Stimulated activated CD8-positive, alpha-beta memory T cell treated with anti-CD3 and anti-CD28 coated beads, Interleukin-4, amount 100 ng/mL, for 24 hours (primary cell): ENCODE results near the gene PRR18.

ENCODE experiments used
- DNase-seq: peaks from one replicate; pipeline ENCODE4 v3.0.0-alpha.2; 2020; ENCODE audit warnings: low read depth

The PRR18 gene

DNA sequence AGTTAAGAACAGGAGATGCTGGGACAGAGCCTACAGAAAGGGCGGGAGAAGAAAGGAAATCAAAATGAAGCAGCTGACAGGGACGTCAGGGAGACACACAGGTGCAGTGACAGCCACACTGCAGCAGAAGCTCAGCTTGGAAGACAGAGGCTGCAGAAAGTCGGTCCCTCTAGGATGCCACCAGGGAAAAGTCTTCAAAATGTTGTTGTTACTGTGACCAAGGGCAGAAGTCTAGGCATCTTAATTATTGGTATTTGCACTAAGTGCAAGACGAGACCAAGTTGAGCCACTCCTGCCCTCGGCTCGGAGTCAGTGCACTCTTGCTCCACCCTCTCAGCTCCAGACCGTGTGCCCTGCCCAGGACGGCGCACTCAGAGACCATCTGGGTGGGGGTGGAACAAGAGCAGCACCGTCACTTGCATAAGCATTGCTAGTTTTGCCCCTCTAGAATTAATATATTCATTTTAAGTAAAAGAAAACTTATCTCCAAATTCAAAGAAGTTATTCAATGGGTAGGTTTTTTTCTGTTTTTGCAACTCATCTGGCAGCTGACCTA lies 2.6 kb downstream of the PRR18 start:
- no peak for DNase-seq

DNA sequence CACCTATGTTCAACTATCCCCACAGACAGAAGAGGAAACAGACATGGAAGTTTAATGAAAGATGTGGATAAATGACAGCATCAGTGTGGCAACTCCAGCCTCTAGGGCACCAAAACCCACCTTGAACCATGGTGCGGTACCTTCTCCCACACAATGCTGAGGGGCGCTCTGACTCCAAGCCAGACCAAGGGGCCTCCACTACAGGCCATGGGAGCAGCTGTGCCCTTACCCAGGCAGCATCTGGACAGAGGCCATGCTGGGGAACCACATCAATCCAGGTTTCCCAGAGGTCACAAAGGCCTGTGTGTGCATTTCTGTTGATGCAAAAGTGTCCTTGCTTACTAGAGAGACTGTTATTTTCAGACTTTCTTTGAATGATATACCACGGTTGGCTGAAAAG lies 4.1 kb downstream of the PRR18 start:
- no peak for DNase-seq

GRCh38 chr6:166301611-166302529 lies 6.3 kb downstream of the PRR18 start:
- no peak for DNase-seq

DNA sequence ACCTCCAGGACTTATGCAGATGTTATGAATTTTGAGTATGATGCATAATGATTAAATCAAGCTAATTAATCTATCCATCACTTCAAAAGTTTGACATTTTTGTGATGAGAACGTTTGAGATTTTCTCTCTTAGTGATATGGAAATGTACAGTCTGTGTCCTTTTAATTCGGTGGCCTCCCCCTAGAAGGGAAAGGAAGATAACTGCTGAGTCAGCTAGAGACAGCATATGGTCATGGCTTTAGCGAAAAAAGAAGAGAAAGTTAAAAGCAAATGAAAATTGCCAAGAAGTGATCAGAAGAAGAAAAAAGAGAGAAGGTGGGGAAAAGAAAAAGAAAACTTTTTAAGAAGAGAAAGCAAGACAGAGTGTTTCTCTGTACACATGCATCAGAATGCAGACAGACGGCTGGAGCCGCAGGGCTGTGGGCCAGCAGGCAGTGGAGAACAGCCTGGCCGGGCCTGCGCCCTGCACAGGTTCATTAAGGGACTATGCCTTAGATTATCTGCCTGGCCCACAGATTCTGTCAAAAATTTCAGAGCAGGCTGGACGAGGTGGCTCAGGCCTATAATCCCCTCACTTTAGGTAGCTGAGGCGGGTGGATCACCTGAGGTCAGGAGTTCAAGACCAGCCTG lies 7.7 kb downstream of the PRR18 start:
- DNase-seq: no peak

GRCh38 chr6:166297606-166298005 lies 10.6 kb downstream of the PRR18 start:
- no peak for DNase-seq

DNA sequence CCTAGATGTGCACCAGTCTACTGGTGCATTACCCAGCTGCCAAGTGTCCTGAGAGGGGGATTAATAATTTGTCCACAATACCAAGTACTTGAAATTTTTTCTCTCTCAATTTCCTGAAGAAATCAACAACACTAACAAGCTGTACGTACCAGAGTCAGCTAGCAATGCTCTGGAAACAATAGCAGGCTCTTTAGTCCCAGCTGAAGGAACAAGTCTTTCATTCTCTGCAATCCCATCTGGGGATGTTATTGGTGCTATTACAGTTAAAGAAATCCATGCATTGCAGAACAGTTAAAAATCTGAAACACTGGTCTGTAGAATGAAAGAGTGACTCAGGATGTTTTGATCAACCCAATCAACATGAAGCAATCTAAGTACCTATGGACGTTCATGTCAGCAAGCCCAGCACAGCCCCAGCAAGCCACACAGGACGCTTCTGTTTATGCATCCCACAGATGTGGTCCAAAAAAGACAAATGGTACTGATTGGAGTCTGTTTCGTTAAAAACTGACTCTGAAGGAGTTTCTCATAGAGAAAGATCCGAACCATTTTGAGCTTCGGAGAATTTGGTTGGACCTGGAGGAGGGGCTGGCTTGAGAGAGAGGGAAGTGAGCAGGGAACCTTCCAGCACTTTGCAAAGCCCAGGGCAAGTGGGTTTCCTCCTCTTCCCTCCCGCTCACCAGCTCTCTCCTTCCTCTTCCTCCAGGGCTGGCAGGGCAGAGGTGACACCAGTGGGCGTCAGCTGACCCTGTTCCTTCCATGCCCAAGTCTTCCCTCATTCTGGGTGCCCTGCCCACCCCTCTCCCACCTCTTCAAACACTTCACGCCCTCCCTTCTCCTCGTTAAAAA lies 11.9 kb downstream of the PRR18 start:
- no peak for DNase-seq

DNA sequence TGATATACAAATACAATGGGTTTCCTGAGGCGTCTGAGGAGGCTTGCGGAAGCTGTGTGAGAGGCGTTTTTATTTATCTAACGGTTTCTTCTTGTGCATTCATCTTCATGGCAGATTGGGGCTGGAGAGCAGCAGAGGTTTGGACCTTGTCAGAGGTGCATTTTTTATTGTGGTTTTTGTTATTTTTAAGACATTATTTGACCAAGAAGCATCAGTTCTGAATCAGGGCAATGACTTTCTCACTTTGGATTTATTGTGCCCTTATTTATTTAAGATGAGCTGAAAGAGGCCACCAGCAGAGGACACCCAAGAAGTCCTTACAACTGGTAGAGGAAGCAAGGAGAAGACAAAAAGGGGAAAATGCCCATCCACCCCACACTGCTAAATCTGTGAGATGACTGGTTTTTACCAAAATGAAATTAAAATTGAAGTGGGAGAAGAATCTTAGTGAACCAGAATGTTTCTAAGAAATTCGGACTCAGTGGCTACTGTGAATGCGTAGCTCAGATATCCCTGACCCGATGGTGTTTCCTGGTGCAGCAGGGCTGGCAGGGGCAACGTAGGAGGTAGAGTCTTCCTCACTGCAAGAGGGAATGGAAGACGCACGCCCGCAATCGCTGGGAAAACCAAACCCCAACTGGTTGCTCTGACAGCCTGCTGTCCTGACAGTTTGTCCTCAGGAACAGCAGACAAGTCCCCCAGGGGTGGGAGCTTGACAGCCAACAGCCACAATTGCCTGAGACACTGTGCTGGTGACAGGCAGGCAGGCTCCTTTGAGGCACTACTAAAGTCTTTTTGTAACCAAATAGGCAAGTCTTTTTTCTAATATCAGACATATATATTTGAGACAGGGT lies 14.2 kb downstream of the PRR18 start:
- no peak for DNase-seq

- no peak for DNase-seq
Observed at GRCh38 chr6:166289207-166290060, 18.8 kb downstream of the PRR18 start.

- no peak for DNase-seq
Observed at GRCh38 chr6:166286839-166287271, 21.3 kb downstream of the PRR18 start.

- DNase-seq: no peak
Observed at GRCh38 chr6:166285233-166285632, 23.0 kb downstream of the PRR18 start.

- no peak for DNase-seq
Observed at GRCh38 chr6:166284640-166285039, 23.6 kb downstream of the PRR18 start.

DNA sequence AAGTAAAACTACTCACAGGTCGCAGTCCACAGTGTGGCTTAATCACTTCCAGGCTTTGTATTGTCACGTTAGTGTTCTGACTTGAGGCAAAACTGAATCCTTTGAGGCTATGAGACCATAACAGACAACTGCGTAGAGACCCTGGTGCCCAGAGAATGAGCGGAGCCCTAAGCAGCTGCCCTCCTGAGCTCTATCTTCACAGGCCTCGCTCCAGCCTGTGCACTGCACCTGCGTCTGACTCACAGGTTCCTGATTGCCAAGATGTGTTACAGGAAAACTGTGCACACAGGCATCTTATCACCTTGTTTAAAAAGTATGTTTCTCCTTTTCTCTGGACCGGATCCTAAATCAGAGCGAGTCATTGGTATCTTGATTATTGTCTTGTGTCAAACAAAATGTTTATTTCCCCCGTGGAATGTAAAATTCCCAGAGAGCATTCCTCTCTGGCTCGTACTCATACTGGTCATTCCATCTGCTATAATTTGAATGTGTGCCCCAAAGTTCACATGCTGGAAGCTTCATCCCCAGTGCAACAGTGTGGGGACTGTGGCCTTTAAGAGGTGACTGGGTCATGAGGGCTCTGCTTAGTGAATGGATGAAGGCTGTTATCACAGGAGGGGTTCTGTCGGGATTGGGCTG lies 25.7 kb downstream of the PRR18 start:
- no peak for DNase-seq

DNA sequence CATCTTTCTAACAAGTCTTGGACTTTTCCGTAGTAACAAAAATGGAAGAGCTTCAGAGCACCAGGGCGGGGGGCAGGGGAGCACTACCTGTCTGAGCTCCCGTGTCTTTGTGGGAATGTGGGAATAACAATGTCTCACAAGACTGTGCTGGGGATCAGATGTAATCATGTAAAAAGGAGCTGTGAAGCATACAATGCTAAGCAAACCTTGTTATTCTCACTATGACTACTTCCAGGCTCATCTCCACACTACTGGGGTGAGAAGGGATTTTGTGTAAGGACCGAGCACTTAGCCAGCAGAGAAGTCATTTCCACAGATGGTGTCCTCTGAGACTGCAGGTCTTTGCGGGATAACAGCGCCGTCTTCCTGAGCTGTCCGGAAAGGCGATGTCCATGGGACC lies 27.1 kb downstream of the PRR18 start:
- DNase-seq: no peak

- no peak for DNase-seq
Observed at GRCh38 chr6:166279393-166279679, 28.9 kb downstream of the PRR18 start.

DNA sequence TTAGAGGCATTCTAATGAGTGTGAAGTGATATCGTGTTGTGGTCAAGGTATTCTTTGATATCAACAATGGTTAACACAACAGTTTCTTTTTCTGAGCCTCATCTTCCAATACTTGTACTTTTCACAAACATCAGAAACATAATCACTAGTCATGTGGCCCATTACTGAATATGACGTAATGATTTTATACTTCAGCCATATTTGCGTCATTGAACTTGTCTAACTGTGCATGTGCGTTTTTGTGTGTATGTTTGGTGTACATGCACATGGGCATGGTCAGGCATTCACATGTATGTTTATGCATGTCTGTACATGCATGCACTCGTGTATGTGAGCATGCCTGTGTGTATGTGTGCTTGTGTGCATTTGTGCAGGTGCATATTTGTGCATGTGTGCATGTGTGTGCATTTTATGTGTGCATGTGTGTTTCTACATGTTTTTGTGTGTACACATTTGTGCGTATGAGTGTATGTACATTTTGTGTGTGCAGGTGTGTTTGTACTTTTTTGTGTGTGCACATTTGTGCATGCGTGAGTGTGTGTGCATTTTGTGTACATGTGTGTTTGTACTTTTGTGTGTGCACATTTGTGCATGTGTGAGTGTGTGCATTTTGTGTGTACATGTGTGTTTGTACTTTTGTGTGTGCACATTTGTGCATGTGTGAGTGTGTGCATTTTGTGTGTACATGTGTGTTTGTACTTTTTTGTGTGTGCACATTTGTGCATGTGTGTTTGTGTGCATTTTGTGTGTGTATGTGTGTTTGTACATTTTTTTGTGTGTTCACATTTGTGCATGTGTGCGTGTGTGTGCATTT lies 29.4 kb downstream of the PRR18 start:
- no peak for DNase-seq

DNA sequence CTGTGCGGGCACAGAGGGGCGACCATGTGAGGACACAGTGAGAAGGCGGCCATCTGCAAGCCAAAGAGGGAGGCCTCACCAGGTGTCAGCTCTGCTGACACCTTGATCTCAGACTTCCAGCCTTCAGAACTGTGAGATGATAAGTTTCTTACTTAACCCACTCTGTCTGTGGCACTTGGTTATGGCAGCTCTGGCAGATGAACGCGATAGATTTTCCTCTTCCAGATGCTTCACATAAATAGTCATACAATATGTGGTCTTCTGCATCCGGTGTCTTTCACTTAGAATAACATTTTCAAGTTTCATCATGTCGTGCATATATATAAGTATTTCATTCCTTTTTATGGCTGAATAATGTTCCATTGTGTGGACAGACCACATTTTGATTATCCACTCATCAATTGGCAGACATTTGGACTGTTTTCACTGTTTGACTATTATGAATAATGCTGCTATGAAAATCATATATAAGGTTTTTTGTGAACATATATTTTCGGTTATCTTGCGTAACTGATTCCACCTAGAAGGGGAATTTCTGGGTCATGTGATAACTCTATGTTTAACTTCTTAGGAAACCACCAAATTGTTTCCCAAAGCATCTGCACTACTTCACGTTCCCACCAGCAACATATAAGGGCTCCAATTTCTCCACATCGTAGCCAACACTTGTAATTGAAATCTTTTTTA lies 30.2 kb downstream of the PRR18 start:
- no peak for DNase-seq

DNA sequence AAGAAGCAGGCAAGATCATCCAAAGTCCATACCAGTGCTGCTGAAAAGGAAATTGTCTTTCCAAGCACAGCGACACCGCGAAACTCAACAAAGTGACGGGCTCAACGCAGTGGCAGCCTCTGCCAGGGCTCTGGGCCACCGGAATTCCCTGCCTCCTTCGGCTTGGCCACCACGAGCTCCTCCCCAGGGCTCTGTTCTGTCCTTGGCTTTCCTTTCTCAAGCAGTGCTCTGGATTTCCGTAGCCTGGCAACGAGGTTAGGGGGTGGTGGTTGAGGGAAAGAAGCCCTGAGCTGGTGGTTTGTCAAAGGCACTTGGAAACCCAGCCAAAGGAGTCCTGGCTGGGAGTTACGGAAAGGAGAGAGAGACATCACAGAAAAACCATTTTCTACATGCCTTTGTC lies 31.2 kb downstream of the PRR18 start:
- DNase-seq: no peak

DNA sequence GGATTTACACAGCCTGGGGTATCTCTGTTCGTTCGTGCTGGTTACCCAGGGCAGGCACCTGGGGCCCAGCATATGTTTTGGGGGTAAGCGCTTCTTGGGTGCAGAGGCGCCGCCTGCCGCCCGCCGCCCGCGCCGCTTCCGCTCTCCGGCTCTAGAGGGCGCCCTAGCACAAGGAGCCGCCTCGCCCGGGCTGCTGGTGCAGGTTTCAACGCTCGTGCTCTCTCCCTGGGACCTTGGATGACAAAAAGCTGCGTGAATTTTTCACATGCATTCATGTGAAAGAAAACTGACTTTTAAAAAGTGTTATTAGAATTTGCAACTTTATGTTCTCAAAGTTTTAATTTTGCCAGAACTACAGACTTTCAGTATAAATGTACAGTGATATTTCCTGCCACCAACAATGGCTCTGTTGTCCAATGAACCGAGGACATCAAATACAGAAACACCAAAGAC lies 32.5 kb downstream of the PRR18 start:
- peak; percentile 65 for DNase-seq
